Stimulated activated naive CD4-positive, alpha-beta T cell (primary cell): ENCODE measurements around the gene MXD4.
A peak's percentile ranks its signal among the peaks of the same experiment; 100 is the strongest.

Experiments
- DNase-seq, 6 experiments: peaks; one replicate each; lab custom pipeline; 2025; lab: John Stamatoyannopoulos, UW

MXD4 gene

GRCh38 chr4:2262145-2262943 lies 435 bp upstream of the MXD4 start:
- DNase-seq = peak; percentile 95 to 99 (median 97)

- DNase-seq = peak; percentile 36 to 66 (median 54)
These were observed 628 bp downstream of the MXD4 start for GRCh38 chr4:2261110-2261852.

- DNase-seq = peak in 1 of 6 experiments; percentile 18
These were observed 1.4 kb downstream of the MXD4 start for GRCh38 chr4:2260344-2261109.

- DNase-seq = no peak
These were observed 2.2 kb downstream of the MXD4 start for GRCh38 chr4:2259541-2260343.

GRCh38 chr4:2259036-2259540 lies 2.8 kb downstream of the MXD4 start:
- no peak for DNase-seq

- DNase-seq = no peak
These were observed 3.5 kb downstream of the MXD4 start for GRCh38 chr4:2258091-2259035.

- no peak for DNase-seq
These were observed 4.4 kb downstream of the MXD4 start for GRCh38 chr4:2257361-2258081.

- DNase-seq = no peak
These were observed 5.1 kb downstream of the MXD4 start for GRCh38 chr4:2256781-2257191.

GRCh38 chr4:2256156-2256731 lies 5.7 kb downstream of the MXD4 start:
- no peak for DNase-seq

- no peak for DNase-seq
These were observed 6.3 kb downstream of the MXD4 start for GRCh38 chr4:2255501-2256155.

- DNase-seq = no peak
These were observed 7.0 kb downstream of the MXD4 start for GRCh38 chr4:2254665-2255500.

GRCh38 chr4:2253160-2254084 lies 8.5 kb downstream of the MXD4 start:
- no peak for DNase-seq

- DNase-seq = no peak
These were observed 9.3 kb downstream of the MXD4 start for GRCh38 chr4:2252530-2253091.

GRCh38 chr4:2251795-2252529 lies 9.9 kb downstream of the MXD4 start:
- DNase-seq = no peak

GRCh38 chr4:2251073-2251794 lies 10.7 kb downstream of the MXD4 start:
- DNase-seq = no peak
